ENCODE results near the gene NCOA5. TPM values are rescaled to one million over a fixed set of nuclear protein-coding genes. Genes with fewer than 3 reads are reported as not detected.

NCOA5 gene
- total RNA-seq, 1 experiment from 2014 or later, result 9.2 TPM

GRCh38 chr20:46081074-46081473 is 8.7 kb downstream of the NCOA5 start:
- Histone ChIP-seq H3K9me3 (no peaks in the 10 kb centered on the region), H3K27me3 (no peaks in the 10 kb centered on the region), H3K36me3 (peaks cover 26% of the 10 kb centered on the region), H3K4me3 (no peak overlapping the region)
- no peak for DNase-seq

- H3K27me3 ChIP-seq, result no peaks in the 10 kb centered on the region
- H3K9me3 ChIP-seq, result no peaks in the 10 kb centered on the region
- no peak overlapping the region for H3K4me3 ChIP-seq
- DNase-seq, result no peak
- peaks cover 46% of the 10 kb centered on the region for H3K36me3 ChIP-seq
Measured at GRCh38 chr20:46078954-46079353, 10.8 kb downstream of the NCOA5 start.

GRCh38 chr20:46077642-46078305 is 12.0 kb downstream of the NCOA5 start:
- no peaks in the 10 kb centered on the region for H3K27me3 ChIP-seq
- peaks cover 55% of the 10 kb centered on the region for H3K36me3 ChIP-seq
- no peak overlapping the region for H3K4me3 ChIP-seq
- no peaks in the 10 kb centered on the region for H3K9me3 ChIP-seq
- DNase-seq, result no peak

- DNase-seq, result no peak
- Histone ChIP-seq H3K27me3 (no peaks in the 10 kb centered on the region), H3K9me3 (no peaks in the 10 kb centered on the region), H3K36me3 (peaks cover 59% of the 10 kb centered on the region), H3K4me3 (no peak overlapping the region)
Measured at GRCh38 chr20:46076806-46077205, 13.0 kb downstream of the NCOA5 start.

- H3K36me3 ChIP-seq, result peaks cover 69% of the 10 kb centered on the region
- H3K27me3 ChIP-seq, result no peaks in the 10 kb centered on the region
- H3K9me3 ChIP-seq, result no peaks in the 10 kb centered on the region
- no peak for DNase-seq
- H3K4me3 ChIP-seq, result no peak overlapping the region
Measured at GRCh38 chr20:46074006-46074405, 15.8 kb downstream of the NCOA5 start.

GRCh38 chr20:46073443-46073842 is 16.3 kb downstream of the NCOA5 start:
- no peak for DNase-seq
- H3K27me3 ChIP-seq, result no peaks in the 10 kb centered on the region
- H3K9me3 ChIP-seq, result no peaks in the 10 kb centered on the region
- H3K36me3 ChIP-seq, result peaks cover 67% of the 10 kb centered on the region
- H3K4me3 ChIP-seq, result no peak overlapping the region

- no peak overlapping the region for H3K4me3 ChIP-seq
- H3K27me3 ChIP-seq, result no peaks in the 10 kb centered on the region
- DNase-seq, result no peak
- peaks cover 67% of the 10 kb centered on the region for H3K36me3 ChIP-seq
- H3K9me3 ChIP-seq, result no peaks in the 10 kb centered on the region
Measured at GRCh38 chr20:46073024-46073423, 16.7 kb downstream of the NCOA5 start.

- DNase-seq, result no peak
- no peaks in the 10 kb centered on the region for H3K9me3 ChIP-seq
- H3K4me3 ChIP-seq, result no peak overlapping the region
- H3K27me3 ChIP-seq, result no peaks in the 10 kb centered on the region
- H3K36me3 ChIP-seq, result peaks cover 69% of the 10 kb centered on the region
Measured at GRCh38 chr20:46071573-46071972, 18.2 kb downstream of the NCOA5 start.

GRCh38 chr20:46070215-46070900 is 19.4 kb downstream of the NCOA5 start:
- no peak for DNase-seq
- H3K9me3 ChIP-seq, result no peaks in the 10 kb centered on the region
- H3K36me3 ChIP-seq, result peaks cover 73% of the 10 kb centered on the region
- no peaks in the 10 kb centered on the region for H3K27me3 ChIP-seq
- no peak overlapping the region for H3K4me3 ChIP-seq

- H3K36me3 ChIP-seq, result peaks cover 90% of the 10 kb centered on the region
Measured at GRCh38 chr20:46065691-46066090, 24.1 kb downstream of the NCOA5 start.

GRCh38 chr20:46065006-46065405 is 24.8 kb downstream of the NCOA5 start:
- Histone ChIP-seq H3K4me3 (no peak overlapping the region), H3K9me3 (no peaks in the 10 kb centered on the region), H3K27me3 (no peaks in the 10 kb centered on the region), H3K36me3 (peaks cover 86% of the 10 kb centered on the region)
- DNase-seq, result no peak

More at GRCh38 chr20:46065691-46066090, 24.1 kb downstream of the NCOA5 start:
- no peaks in the 10 kb centered on the region for H3K9me3 ChIP-seq
- DNase-seq, result no peak
- no peaks in the 10 kb centered on the region for H3K27me3 ChIP-seq
- no peak overlapping the region for H3K4me3 ChIP-seq

- Histone ChIP-seq H3K36me3 (peaks cover 77% of the 10 kb centered on the region), H3K4me3 (no peak overlapping the region)
Measured at GRCh38 chr20:46063652-46064054, 26.1 kb downstream of the NCOA5 start.

GRCh38 chr20:46063151-46063550 is 26.6 kb downstream of the NCOA5 start:
- H3K9me3 ChIP-seq, result no peaks in the 10 kb centered on the region
- peaks cover 72% of the 10 kb centered on the region for H3K36me3 ChIP-seq
- no peaks in the 10 kb centered on the region for H3K27me3 ChIP-seq
- no peak overlapping the region for H3K4me3 ChIP-seq
- no peak for DNase-seq

More at GRCh38 chr20:46063652-46064054, 26.1 kb downstream of the NCOA5 start:
- no peak for DNase-seq
- Histone ChIP-seq H3K9me3 (no peaks in the 10 kb centered on the region), H3K27me3 (no peaks in the 10 kb centered on the region)

- Histone ChIP-seq H3K4me3 (no peak overlapping the region), H3K27me3 (no peaks in the 10 kb centered on the region), H3K9me3 (no peaks in the 10 kb centered on the region), H3K36me3 (peaks cover 70% of the 10 kb centered on the region)
- DNase-seq, result no peak
Measured at GRCh38 chr20:46062621-46063020, 27.1 kb downstream of the NCOA5 start.

GRCh38 chr20:46062151-46062550 is 27.6 kb downstream of the NCOA5 start:
- peaks cover 67% of the 10 kb centered on the region for H3K36me3 ChIP-seq

GRCh38 chr20:46060975-46061374 is 28.8 kb downstream of the NCOA5 start:
- Histone ChIP-seq H3K9me3 (no peaks in the 10 kb centered on the region), H3K36me3 (peaks cover 55% of the 10 kb centered on the region), H3K27me3 (peaks cover 5% of the 10 kb centered on the region; the same call in 1 of the 2 replicates), H3K4me3 (no peak overlapping the region)
- DNase-seq, result no peak

More at GRCh38 chr20:46062151-46062550, 27.6 kb downstream of the NCOA5 start:
- no peak overlapping the region for H3K4me3 ChIP-seq
- no peaks in the 10 kb centered on the region for H3K9me3 ChIP-seq
- no peak for DNase-seq
- no peaks in the 10 kb centered on the region for H3K27me3 ChIP-seq

- Histone ChIP-seq H3K36me3 (peaks cover 49% of the 10 kb centered on the region), H3K27me3 (peaks cover 5% of the 10 kb centered on the region; the same call in 1 of the 2 replicates), H3K9me3 (no peaks in the 10 kb centered on the region), H3K4me3 (no peak overlapping the region)
- DNase-seq, result no peak
Measured at GRCh38 chr20:46060301-46060881, 29.4 kb downstream of the NCOA5 start.
